Left colon (tissue), 2 donors: ENCODE measurements around the gene EWSR1. TPM values are rescaled to one million over a fixed set of nuclear protein-coding genes. Genes with fewer than 3 reads are reported as not detected.
"Not testable (repeated sequence)": the region's sequence is repeated elsewhere in the genome, so short reads cannot be mapped to it uniquely, and the experiment has no call there.

Experiments used
- ATAC-seq: fragments of 200-7000 bp; cut with Tn5 transposase; one replicate; pipeline ENCODE4 v1.9.1; 2020; ENCODE audit warnings: mild to moderate bottlenecking, moderate library complexity
- DNase-seq, 2 donors: peaks; one replicate each; pipeline ENCODE4 v3.0.0-alpha.2; 2020
- intact Hi-C, 2 donors: fragments of 100-400 bp; cut with DNase I in 1 of 2; cut with micrococcal nuclease in 1 of 2; formaldehyde crosslinking; loops; one replicate each; pipeline versions ENCODE4 v1.11.2 to v1.14.0; 2022; cut with DNase I, micrococcal nuclease
- long read RNA-seq: library from polyadenylated mRNA; unstranded; transcript quantifications from one replicate; pipeline ENCODE4 v2.0.0, GENCODE V29; 2021
- total RNA-seq, 2 donors: library from RNA; stranded (reverse); fragmentation: NEBNext Ultra II Directional; extraction: Animal tissue kit (Norgen Biotek cat#: 25700); gene quantifications; one replicate each; pipeline ENCODE4 v1.2.1, GENCODE V29; 2021
- donor health status: DM: no; HTN: no; CAD: no.
- donor health status: DM: yes; HTN: yes; CAD: no.

Gene EWSR1, protein sequence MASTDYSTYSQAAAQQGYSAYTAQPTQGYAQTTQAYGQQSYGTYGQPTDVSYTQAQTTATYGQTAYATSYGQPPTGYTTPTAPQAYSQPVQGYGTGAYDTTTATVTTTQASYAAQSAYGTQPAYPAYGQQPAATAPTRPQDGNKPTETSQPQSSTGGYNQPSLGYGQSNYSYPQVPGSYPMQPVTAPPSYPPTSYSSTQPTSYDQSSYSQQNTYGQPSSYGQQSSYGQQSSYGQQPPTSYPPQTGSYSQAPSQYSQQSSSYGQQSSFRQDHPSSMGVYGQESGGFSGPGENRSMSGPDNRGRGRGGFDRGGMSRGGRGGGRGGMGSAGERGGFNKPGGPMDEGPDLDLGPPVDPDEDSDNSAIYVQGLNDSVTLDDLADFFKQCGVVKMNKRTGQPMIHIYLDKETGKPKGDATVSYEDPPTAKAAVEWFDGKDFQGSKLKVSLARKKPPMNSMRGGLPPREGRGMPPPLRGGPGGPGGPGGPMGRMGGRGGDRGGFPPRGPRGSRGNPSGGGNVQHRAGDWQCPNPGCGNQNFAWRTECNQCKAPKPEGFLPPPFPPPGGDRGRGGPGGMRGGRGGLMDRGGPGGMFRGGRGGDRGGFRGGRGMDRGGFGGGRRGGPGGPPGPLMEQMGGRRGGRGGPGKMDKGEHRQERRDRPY
- 100 to 1,000 TPM; 158 to 192 TPM for total RNA-seq
- long read RNA-seq, transcript EWSR1-207 (17 exons, 2,207 nt), result minor isoform, 114 of 415 reads
- long read RNA-seq, transcript EWSR1-206 (17 exons, 2,654 nt), result major isoform, 121 of 415 reads
- long read RNA-seq, partial matches to known transcripts, result 103 of 415 reads
- long read RNA-seq, other reads (novel, unspliced or antisense), result 70 of 415 reads

GRCh38 chr22:29267858-29268510 is at the start of gene EWSR1, which contains the start of gene RHBDD3:
Gene EWSR1 (plus strand): TSS chr22:29268268. CDS start chr22:29268337, 69 bp downstream.
Gene RHBDD3 (minus strand): TSS chr22:29267981. CDS start chr22:29265626, 2,355 bp downstream.
- intact Hi-C loops, result no loop called here
- ATAC-seq (peak; percentile 88), DNase-seq (peak; percentile 95 to 97)

DNA sequence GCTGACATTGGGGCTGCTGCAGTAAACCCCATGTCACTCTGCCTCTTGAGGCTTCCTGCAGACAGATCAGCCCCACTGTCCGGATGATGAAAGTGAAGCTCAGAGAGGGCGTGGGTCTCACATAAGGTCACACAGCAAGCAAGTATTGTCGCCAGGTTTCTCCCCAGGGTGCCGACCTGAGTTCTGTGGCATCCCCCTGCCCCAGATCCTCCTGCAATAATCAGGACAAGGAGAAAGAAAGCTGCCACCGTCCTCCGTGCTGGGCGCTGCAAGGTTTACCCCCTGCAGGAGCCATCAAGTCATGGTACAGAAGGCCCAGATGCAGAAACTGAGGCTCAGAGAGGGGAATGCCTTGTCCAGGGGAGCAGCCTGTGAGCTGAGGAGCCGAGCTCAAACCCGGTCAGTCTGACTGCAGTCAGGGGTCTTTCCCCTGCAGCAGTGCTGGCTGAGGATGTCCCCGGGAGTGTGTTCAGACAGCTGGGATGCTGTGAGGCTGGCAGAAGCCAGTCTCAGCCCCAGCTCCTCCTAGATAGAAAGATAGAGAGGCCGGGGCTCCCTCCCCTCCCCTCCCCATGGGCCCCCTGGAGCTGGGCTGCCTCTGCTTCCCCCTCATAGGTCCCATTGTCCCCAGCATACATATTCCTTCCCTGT is 49.2 kb upstream of the EWSR1 start:
- ATAC-seq (no peak), DNase-seq (no peak)
- intact Hi-C loops, result no loop called here

DNA sequence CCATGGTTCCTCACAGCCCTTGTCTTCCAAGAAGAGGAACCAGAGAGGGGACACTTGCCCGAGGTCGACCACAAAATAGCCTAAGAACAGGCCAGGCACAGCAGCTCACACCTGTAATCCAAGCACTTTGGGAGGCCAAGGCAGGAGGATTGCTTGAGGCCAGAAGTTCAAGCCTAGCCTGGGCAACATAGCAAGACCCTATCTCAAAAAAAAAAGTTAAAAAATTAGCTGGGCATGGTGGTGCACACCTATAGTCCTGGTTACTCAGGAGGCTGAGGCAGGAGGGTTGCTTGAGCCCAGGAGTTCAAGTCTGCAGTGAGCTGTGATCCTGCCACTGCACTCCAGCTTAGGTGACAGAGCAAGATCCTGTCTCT is 48.7 kb upstream of the EWSR1 start:
- DNase-seq, intact Hi-C loops, ATAC-seq: not testable (repeated sequence)

- intact Hi-C loops, result no loop called here
- ATAC-seq (no peak), DNase-seq (no peak)
Measured at GRCh38 chr22:29219881-29220670, 48.0 kb upstream of the EWSR1 start.

DNA sequence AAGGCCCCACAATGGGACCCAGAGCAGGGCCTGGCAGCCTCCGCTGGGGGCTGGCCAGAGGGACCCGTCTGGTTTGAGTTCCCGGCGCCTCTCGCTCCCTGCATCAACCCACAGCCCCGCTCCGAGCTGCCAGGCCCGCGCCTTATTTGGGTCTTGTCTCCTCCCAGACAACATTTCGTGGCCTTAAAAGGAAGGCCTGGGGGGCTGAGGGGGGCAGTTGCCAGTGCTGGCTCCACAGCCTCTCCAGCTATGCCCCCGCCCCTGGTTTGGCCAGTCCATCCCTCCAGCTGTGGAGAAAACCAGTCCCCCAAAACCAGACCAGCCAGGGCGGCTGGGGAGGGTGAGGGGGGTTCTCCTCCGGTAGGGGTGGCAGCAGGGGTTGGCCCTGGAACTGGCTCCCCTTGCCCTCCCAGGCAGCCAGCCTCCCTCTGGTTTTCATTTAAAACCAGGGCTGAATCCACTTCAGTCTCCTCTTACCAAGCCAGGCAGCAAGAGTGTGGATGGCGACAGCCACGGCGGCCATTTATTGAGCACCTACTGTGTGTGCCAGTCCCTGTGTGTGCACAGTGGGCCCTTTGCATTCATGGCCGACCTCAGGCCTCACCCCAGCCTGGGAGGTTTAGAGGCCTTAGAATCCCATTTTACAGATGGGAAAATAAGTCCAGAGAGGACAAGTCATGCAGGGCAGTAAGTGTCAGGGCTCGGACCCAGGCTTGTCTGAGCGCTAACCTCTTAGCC is 43.8 kb upstream of the EWSR1 start:
- DNase-seq, result peak; percentile 31 to 53
- intact Hi-C loops, result no loop called here
- peak; percentile 26 for ATAC-seq

GRCh38 chr22:29224859-29225410 is 43.1 kb upstream of the EWSR1 start:
- intact Hi-C loops, result no loop called here
- ATAC-seq, result no peak

DNA sequence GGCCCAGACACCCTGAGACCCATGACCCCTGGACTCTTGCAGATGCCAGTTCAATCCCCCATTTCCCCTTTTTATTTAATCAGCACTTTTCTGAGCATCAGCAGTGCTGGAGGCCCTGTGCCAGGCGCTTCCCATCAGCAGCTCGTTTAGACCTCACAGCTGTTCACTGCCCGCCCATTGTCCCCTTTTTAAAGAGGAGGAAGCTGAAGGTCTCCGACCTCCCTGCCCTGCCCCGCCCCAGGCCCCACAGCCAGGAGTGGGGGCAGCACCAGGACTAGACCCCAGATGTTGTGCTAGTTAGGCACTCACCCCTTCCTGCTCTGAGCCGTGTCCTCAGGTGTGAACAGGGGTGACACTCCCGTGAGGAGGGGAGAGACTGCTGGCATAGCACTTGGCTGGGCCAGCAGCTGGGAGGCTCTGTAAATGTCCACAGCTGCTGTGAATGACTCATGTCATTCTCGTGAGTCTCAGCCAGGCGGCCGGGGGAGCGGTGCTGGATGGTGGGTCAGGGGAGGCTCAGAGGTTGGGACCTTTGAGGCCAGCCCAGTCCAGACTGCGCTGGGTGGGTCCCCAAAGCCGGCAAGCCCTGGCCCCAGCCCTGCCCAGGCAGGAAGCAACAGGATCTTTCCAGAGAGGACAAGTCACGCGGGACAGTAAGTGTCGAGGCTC is 42.5 kb upstream of the EWSR1 start:
- intact Hi-C loops, result no loop called here
- ATAC-seq (peak; percentile 39), DNase-seq (peak; percentile 43 to 47)

More at GRCh38 chr22:29224859-29225410, 43.1 kb upstream of the EWSR1 start:
- no peak for DNase-seq

DNA sequence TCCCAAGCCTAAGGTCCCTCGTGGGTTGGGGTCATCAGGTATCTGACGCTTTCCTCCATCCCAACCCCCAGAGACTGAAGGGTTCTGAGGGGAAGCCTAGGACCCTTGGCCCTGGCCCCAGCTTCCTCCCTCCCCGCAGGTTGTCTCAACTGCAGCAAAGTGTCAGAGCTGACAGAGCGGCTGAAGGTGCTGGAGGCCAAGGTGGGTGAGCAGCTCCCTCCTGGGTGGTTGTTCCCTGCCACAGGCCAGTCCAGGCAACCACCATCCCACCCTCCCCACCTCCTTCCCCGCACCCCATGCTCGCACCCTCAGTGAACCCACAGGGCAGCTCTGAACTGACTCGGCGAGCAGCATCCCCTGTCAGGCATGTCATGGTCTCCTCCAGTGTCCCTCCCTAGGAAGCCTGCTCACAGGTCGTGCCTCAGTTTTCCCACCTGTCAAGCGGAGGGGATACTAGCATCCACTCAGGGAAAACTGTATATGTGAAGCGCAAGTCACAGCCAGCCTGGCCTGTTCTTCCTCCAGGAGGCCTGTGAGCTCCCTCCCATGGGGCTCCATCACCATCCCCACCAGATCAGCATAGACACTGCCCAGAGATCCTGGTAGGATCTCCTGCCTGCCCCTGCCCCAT is 41.6 kb upstream of the EWSR1 start:
- no peak for ATAC-seq
- DNase-seq, result no peak
- intact Hi-C loops, result no loop called here

DNA sequence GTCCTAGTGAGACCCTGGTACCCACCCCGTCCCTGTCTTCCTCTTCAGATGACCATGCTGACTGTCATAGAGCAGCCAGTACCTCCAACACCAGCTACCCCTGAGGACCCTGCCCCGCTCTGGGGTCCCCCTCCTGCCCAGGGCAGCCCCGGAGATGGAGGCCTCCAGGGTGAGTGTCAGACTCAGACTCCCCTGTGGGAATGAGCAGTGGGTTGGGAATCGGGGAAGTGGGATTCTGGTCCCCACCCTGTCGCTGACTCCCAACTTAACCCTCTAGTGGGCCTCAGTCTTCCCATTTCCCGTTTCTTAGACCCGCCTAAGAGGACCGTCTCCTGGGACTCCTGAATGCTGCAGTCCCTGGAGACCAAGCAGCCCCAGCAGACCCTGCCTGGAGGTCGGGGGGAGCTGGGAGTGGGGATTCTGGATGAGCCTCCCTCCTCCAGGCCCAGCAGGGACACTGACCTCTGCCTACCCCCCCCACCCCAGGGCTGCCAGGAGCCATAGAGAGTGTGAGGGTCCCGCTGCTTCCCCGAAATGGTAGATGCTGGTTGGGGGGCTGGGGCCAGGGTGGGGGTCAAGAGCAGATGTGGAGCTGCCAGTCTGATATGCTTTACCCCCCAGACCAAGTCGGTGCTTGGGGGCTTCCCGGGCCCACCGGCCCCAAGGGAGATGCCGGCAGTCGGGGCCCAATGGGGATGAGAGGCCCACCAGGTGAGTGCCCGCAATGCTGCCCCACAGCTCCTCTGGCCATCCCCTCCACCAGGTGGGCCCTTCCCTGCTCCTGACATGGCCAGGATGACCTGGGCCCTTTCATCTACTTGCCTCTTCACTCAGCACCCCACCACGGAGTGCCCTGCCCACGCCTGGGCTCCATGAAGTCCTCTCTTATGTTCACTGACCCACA is 36.8 kb upstream of the EWSR1 start:
- ATAC-seq, result no peak
- DNase-seq, result no peak
- intact Hi-C loops, result no loop called here

GRCh38 chr22:29231971-29232959 is 35.8 kb upstream of the EWSR1 start:
- DNase-seq (no peak), ATAC-seq (no peak)
- intact Hi-C loops, result no loop called here

GRCh38 chr22:29233277-29233877 is 34.7 kb upstream of the EWSR1 start:
- ATAC-seq (no peak), DNase-seq (no peak)
- intact Hi-C loops, result no loop called here

GRCh38 chr22:29240481-29240880 is 27.6 kb upstream of the EWSR1 start:
- not testable (repeated sequence) for DNase-seq, ATAC-seq
- intact Hi-C loops, result loop anchor here in 1 of 2 donors (10.0 kb wide), 1 partner anchor 386 kb away; no protein-coding TSS in a partner anchor

DNA sequence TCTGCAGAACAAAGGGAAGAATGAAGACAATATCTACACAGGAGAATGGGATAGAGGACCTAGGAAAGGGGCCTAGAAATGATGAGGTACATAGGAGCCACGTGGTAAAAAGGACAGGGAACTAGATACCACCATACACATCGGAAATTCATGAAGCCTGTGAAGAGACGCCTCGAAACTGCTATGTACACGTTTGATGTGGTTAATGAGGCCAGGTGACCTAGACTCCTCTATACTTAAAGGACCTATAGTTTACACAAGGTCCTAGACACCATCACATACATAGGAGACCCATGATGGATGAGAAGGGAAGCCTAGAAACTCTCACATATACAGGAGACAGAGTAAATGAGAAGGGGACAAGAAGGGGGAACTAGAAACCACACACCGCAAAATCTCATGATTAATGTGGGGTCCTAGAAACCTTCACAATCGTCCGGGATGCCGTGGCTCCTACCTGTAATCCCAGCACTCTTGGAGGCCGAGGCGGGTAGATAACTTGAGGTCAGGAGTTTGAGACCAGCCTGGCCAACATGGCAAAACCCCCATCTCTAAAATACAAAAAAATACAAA is 24.1 kb upstream of the EWSR1 start:
- intact Hi-C loops, result loop anchor here in 1 of 2 donors (10.0 kb wide), 1 partner anchor 389 kb away; no protein-coding TSS in a partner anchor
- ATAC-seq (no peak), DNase-seq (no peak)
